HG03175 (cell line): ENCODE results near the gene CLK2.
"Not testable (repeated sequence)": the region's sequence is repeated elsewhere in the genome, so short reads cannot be mapped to it uniquely, and the experiment has no call there.

Source experiments
- ATAC-seq: cut with Tn5 transposase; IDR thresholded peaks from one replicate; pipeline ENCODE4 v1.9.1; 2021; ENCODE audit warnings: mild to moderate bottlenecking, moderate library complexity; ENCODE audit not compliant: unreplicated experiment

The CLK2 gene

DNA sequence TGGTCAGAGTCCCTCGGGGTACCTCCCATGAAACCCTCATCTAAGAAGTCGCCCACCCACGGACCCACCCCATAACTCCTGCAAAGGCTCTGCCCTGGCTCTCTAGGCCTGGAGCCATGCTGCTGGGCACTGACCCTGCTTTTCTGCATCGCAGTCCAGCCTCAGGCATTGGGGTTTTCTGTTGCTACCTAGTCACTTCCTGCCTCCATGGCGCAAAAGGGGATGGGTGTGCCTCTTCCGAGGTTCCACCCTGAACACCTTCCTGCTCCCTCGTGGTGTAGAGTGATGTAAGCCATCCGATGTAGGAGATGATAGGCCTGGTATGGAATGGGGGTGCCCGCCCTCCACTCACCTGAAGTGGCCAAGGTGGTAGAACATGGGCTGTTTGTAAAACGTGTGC, 58.6 kb downstream of the CLK2 start:
- not testable (repeated sequence) for ATAC-seq
